Raji (cell line): Measurements from ENCODE around the gene USB1.

Source experiments
- POLR2A ChIP-seq: IDR thresholded peaks from 2 replicates; pipeline ENCODE4 v1.6.1; 2011; ENCODE audit warnings: low read depth, low read length, control low read depth; ENCODE audit not compliant: insufficient read depth

The USB1 gene

DNA sequence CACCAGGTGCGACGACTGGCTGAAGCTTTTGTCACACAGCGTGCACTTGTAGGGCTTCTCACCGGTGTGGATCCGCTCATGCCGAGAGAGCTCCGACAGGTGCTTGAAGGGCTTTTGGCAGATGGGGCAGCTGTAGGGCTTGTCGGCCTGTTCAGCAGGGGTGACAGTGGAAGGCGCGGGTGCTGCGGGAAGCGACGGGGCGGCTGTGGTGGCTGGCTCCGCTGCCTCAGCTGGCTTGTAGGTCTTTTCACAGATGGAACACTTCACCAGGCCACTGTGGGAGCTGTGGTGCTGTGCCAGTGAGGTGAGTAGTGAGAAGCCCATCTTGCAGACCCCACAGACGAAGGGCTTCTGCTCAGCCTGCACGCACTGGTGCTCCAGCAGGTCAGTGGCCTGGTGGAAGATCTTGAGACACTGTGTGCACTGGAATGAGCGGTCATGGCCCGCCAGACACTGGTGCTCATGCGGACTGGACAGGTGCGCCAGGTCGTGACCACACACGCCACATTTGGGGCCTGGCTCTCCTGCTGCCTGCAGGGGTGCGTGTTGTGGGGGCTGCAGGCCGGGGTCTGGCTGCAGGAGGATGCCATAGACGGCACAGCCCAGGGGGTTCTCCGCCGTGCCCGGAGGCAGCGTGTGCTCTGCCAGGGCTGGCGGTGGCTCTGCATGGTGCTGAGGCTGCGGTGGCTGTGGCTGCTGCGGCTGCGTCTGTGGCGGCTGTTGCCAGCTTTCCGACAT lies 3.5 kb upstream of the USB1 start:
- TF ChIP-seq POLR2A, result no peak

DNA sequence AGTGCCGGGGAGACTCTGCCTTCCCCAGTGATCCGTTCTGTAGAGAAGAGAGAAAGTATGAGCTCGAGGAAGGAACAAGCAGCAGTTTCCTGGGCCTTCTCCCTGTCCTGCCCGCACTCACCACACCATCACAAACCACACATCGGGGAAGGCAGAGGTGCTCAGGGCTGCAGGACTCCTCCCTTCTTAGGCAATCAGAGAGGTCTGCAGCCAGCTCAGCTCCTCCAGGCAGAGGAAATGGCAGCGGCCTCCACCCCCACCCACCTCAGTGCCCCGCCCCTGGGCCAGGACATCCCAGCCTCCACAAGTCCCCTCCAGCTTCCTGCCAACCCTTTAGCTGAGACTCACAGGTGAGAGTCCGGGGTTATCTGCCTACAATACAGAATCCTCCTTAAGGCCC lies 2.7 kb upstream of the USB1 start:
- TF ChIP-seq POLR2A, result no peak

- no peak for TF ChIP-seq POLR2A
Measured at GRCh38 chr16:57998992-57999365, 2.2 kb upstream of the USB1 start.

GRCh38 chr16:57999366-57999970 lies 1.7 kb upstream of the USB1 start:
- TF ChIP-seq POLR2A, result no peak

GRCh38 chr16:57999971-58000705 lies 1.1 kb upstream of the USB1 start, which contains the start of gene ZNF319:
ZNF319 (minus strand) TSS chr16:58000672; CDS start chr16:57998265, 2,407 bp downstream.
- no peak for TF ChIP-seq POLR2A

- TF ChIP-seq POLR2A, result no peak
Measured at GRCh38 chr16:58001781-58002415, 691 bp downstream of the USB1 start.

DNA sequence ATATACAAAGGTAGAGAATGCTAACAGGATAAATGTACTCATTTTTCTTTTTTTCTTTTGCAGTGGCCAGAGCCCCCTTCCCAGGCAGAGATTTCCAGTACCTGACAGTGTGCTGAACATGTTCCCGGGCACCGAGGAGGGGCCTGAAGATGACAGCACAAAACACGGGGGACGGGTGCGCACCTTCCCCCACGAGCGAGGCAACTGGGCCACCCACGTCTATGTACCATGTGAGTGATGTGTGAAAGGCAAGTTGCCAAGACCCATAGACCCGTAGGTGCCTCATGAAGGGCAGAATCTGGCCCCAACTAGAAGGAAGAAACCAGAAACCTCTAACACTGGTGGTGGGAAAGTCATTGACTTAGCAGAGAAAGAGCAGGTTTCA lies 1.2 kb downstream of the USB1 start:
- no peak for TF ChIP-seq POLR2A

DNA sequence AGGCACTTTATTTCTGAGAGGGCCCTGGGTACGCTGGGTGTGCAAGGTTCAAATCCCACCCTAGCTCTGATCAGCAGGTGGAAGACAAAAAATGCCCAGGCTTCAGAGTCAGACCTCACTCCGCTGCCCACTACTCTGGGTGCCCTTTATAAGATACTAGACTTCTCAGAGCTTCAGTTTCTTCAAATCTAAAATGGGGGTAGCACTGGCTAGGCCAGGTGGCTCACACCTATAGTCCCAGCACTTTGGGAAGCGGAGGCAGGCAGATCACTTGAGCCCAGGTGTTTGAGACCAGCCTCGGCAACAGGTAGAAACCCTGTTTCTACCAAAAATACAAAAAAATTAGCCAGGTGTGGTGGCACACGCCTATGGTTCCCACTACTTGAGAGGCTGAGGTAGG lies 1.7 kb downstream of the USB1 start:
- TF ChIP-seq POLR2A, result no peak

DNA sequence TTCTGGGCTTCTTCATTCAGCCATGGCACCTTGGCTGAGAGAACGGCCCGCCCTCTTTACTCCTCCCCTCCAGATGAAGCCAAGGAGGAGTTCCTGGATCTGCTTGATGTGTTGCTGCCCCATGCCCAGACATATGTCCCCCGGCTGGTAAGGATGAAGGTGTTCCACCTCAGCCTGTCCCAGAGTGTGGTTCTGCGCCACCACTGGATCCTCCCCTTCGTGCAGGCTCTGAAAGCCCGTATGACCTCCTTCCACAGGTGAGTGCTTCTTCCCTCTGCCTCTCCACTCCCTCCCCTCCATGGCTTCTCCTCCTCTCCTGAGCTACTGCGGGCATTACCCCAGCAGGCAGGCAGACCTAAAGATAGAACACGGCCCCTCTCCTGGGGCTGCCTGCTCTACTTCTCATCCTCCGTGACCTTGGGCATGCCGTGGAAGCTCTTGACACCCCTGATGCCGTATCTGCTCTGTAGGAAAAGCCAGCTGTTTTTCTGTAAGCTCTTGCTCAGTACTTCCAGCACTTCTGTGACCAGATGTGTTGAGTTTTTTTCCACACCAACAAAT lies 8.7 kb downstream of the USB1 start:
- TF ChIP-seq POLR2A, result no peak

DNA sequence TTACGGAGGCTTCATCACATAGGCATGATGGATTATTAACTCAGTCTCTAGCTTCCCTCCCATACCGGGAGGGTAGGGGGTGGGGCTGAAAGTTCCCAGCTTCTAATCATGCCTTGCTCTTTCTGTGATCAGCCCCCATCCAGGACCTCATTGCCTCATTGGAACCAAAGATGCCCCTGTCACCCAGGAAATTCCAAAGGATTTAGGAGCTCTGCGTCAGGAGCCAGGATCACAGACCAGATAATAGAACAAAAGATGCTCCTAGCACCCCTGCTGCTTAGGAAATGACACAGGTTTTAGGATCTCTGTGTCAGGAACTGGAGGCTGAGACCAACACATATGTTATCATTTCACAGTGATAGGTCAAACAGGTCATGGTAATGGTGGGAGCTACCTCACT lies 9.7 kb downstream of the USB1 start:
- TF ChIP-seq POLR2A, result no peak

DNA sequence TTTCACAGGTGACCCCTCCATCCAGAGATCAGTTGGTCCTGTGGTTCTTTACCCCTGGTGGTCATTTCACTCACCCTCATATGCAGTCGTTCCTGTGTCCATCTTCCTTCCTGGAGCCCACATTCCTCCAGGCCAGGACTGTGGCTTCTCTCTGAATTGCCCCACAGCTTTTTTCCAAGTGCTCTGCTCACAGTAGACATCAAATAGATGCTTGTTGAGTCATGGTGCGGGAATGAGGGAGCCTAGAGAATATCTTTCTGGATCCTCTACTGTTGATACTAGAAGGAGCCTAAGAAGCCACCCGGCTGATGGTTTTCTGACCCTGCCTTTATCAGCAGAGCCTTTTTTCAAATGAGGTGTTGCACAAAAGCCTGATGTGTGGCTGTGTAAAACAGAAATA lies 10.4 kb downstream of the USB1 start:
- TF ChIP-seq POLR2A, result no peak

DNA sequence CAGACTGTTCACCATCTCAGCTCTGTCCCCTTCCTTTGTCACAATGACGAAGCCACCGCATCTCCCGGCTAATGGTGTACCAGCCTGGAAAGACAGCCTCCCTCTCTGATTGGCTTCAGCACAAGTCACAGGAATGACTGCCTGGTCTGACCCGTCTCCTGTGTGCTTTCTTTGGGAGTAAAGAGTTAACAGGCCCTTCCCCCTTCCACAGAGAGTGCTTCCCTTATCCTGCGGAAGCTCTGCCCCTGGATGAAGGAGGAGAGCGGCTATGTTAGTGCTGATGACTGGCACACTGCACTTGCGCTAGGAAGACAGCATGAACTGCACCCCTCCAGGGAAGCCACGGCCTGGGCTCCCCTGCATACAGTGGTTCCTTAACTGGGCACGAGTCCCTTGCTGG lies 11.3 kb downstream of the USB1 start:
- TF ChIP-seq POLR2A, result no peak

GRCh38 chr16:58013201-58013956 lies 12.2 kb downstream of the USB1 start:
- no peak for TF ChIP-seq POLR2A

GRCh38 chr16:58016840-58017446 lies 15.7 kb downstream of the USB1 start:
- no peak for TF ChIP-seq POLR2A
